HepG2 (cell line): ENCODE data around the gene P2RY6. TPM values are rescaled to one million over a fixed set of nuclear protein-coding genes. Genes with fewer than 3 reads are reported as not detected.

Source experiments
- ATAC-seq: fragments of 200-7000 bp; cut with Tn5 transposase; 3 replicates; pipeline ENCODE4 v1.9.1; 2020; ENCODE audit warnings: mild to moderate bottlenecking, moderate library complexity
- BruUV-seq: library from RNA; stranded (reverse); fragments of 400-500 nt; replicated peaks from 2 replicates; lab custom pipeline; 2021; lab: Mats Ljungman, UMichigan
- CTCF ChIA-PET: fragments of 300-600 bp; formaldehyde crosslinking; extraction: SDS; loops from one replicate; lab custom pipeline; 2021; ENCODE audit warnings: low total read pairs, inconsistent platforms, low intra/inter-chr PET ratio; lab: Yijun Ruan, JAX
- POLR2A ChIA-PET: fragments of 350-600 bp; sonication (Branson Sonifier 250); formaldehyde crosslinking; loops from one replicate; lab custom pipeline; 2020; ENCODE audit warnings: antibody characterized with exemption, inconsistent platforms; lab: Yijun Ruan, JAX
- DNase-seq: peaks from one replicate; pipeline ENCODE4 v3.0.0-alpha.2; 2015; ENCODE audit warnings: low spot score
- FAIRE-seq: peaks from 3 replicates; lab custom pipeline; 2011; peaks lifted over from hg19 to GRCh38; lab: Jason Lieb, UNC
- H2AFZ ChIP-seq: one replicate; pipeline ENCODE4 v1.6.1; 2011; ENCODE audit warnings: low read length, inconsistent platforms
- H3K27ac ChIP-seq: fragments of 300-600 bp; 3 replicates; pipeline ENCODE4 v1.8.0; 2011; ENCODE audit warnings: mixed run types, mild to moderate bottlenecking, mixed read lengths, low read length, inconsistent platforms; ENCODE audit not compliant: insufficient read depth; ENCODE audit errors: extremely low read length
- H3K27me3 ChIP-seq, 2 experiments: fragments of 200-600 bp in 1 of 2; 2 replicates in 1 of 2; 3 replicates in 1 of 2; pipeline versions ENCODE4 v1.6.0 to v1.8.0; 2011; ENCODE audit warnings: low read length in 2 of 2, mild to moderate bottlenecking in 2 of 2, moderate library complexity in 2 of 2, inconsistent platforms in 1 of 2; ENCODE audit not compliant: insufficient read depth in 2 of 2, control insufficient read depth in 1 of 2
- H3K36me3 ChIP-seq, 2 experiments: fragments of 200-600 bp in 1 of 2; replicated peaks in 1 of 2; 2 replicates in 1 of 2; 3 replicates in 1 of 2; pipeline versions ENCODE4 v1.5.1 to v1.8.0; 2011; ENCODE audit warnings: low read length in 2 of 2, inconsistent platforms in 1 of 2; ENCODE audit not compliant: insufficient read depth in 2 of 2, control insufficient read depth in 1 of 2
- H3K4me1 ChIP-seq: 2 replicates; pipeline ENCODE4 v1.5.1; 2012; ENCODE audit warnings: low read length, inconsistent platforms; ENCODE audit not compliant: insufficient read depth
- H3K4me2 ChIP-seq: 2 replicates; pipeline ENCODE4 v1.6.0; 2011; ENCODE audit warnings: low read depth, low read length, inconsistent platforms
- H3K4me3 ChIP-seq, 3 experiments: fragments of 200-600 bp in 1 of 3; sonication (generic), shearing (Covaris generic) in 1 of 3; replicated peaks in 1 of 3; 2 replicates each; pipeline ENCODE4 v1.5.1; 2011 to 2016; ENCODE audit warnings: low read length in 3 of 3, inconsistent platforms in 2 of 3, low read depth in 2 of 3, mild to moderate bottlenecking in 2 of 3, control low read depth in 1 of 3, mixed read lengths in 1 of 3; ENCODE audit not compliant: insufficient read depth in 1 of 3
- H3K79me2 ChIP-seq: one replicate; pipeline ENCODE4 v1.6.1; 2011; ENCODE audit warnings: low read length, inconsistent platforms; ENCODE audit not compliant: insufficient read depth
- H3K9ac ChIP-seq: 2 replicates; pipeline ENCODE4 v1.6.0; 2011; ENCODE audit warnings: mild to moderate bottlenecking, low read depth, low read length, inconsistent platforms; ENCODE audit not compliant: insufficient read depth
- H3K9me3 ChIP-seq: 2 replicates; pipeline ENCODE4 v1.5.1; 2012; ENCODE audit warnings: mild to moderate bottlenecking, low read length
- H4K20me1 ChIP-seq: 2 replicates; pipeline ENCODE4 v1.6.0; 2011; ENCODE audit warnings: inconsistent platforms, mild to moderate bottlenecking, low read length, moderate library complexity; ENCODE audit not compliant: insufficient read depth
- ASH2L ChIP-seq: fragments of 300-600, 200-600 bp; sonication (generic); IDR thresholded peaks from 2 replicates; pipeline ENCODE4 v1.7.0; 2017; ENCODE audit warnings: low read depth, mild to moderate bottlenecking, moderate library complexity, mixed read lengths, low read length; ENCODE audit not compliant: insufficient read length
- ATRX ChIP-seq: sonication (generic); formaldehyde crosslinking; IDR thresholded peaks from 2 replicates; pipeline ENCODE4 v1.4.0; 2020; ENCODE audit warnings: missing genetic modification reagents, borderline replicate concordance
- PRDM4 ChIP-seq: sonication (generic); formaldehyde crosslinking; IDR thresholded peaks from 2 replicates; pipeline ENCODE4 v1.9.0; 2021; ENCODE audit warnings: missing genetic modification reagents, borderline replicate concordance
- THRA ChIP-seq: sonication (generic); formaldehyde crosslinking; IDR thresholded peaks from 2 replicates; pipeline ENCODE4 v1.4.0; 2020; ENCODE audit warnings: missing genetic modification reagents, borderline replicate concordance
- ZNF333 ChIP-seq: sonication (generic); formaldehyde crosslinking; IDR thresholded peaks from 2 replicates; pipeline ENCODE4 v1.4.0; 2020; ENCODE audit warnings: mild to moderate bottlenecking, missing genetic modification reagents, borderline replicate concordance
- ZNF547 ChIP-seq: sonication (generic); formaldehyde crosslinking; IDR thresholded peaks from 2 replicates; pipeline ENCODE4 v1.5.1; 2020; ENCODE audit warnings: mild to moderate bottlenecking, missing genetic modification reagents
- ZNF768 ChIP-seq: sonication (generic); formaldehyde crosslinking; IDR thresholded peaks from 2 replicates; pipeline ENCODE4 v1.4.0; 2020; ENCODE audit warnings: missing genetic modification reagents
- WGBS: methylation state at CpG from one replicate; pipeline ENCODE4 v1.1.6; 2017; ENCODE audit warnings: low lambda C conversion rate; 5-methylcytosine and 5-hydroxymethylcytosine counted together
- in situ Hi-C: cut with HindIII; loops from 2 replicates; pipeline ENCODE4 v1.10.0; 2017; ENCODE audit warnings: low pct_unique_long_range_greater_than_20kb; ENCODE audit not compliant: extremely low pct_ligation_motif_present
- intact Hi-C: fragments of 100-400 bp; cut with micrococcal nuclease; formaldehyde crosslinking; loops from one replicate; pipeline ENCODE4 v1.10.0; 2022; ENCODE audit not compliant: unreplicated experiment
- polyA plus RNA-seq, 8 experiments: library from polyadenylated mRNA; depleted of rRNA in 3 of 8; stranded (reverse) in 7 of 8; unstranded in 1 of 8; fragments of >200 nt; fragmentation: Illumina TruSeq in 4 of 8; extraction: Trizol in 4 of 8; gene quantifications; 2 replicates each; pipeline versions ENCODE4 v1.2.1 to v1.2.3, GENCODE V29; 2011 to 2016; ENCODE audit warnings: low read depth in 4 of 8, missing spikeins in 1 of 8, mixed read lengths in 1 of 8; ENCODE audit not compliant: insufficient read depth in 1 of 8
- total RNA-seq, 5 experiments: library from RNA; depleted of rRNA; stranded (reverse); fragments of >200 nt; fragmentation: Illumina TruSeq; extraction: Trizol; gene quantifications; 2 replicates each; pipeline ENCODE4 v1.2.3, GENCODE V29; 2016; ENCODE audit warnings: low read depth in 1 of 5

P2RY6 gene
- total and polyA plus RNA-seq, 2 of the 13 experiments (the other 11 are each of a cell fraction or from before 2014, with no cell fraction given) = 0.09 to 0.29 TPM

- Histone ChIP-seq H3K36me3 (no peaks in the 10 kb centered on the region), H3K4me1 (peaks cover 36% of the 10 kb centered on the region), H2AFZ (no peak overlapping the region), H3K27me3 (no peaks in the 10 kb centered on the region; a peak in 2 of 5 replicates), H4K20me1 (no peaks in the 10 kb centered on the region), H3K4me3 (no peak overlapping the region), H3K9me3 (no peaks in the 10 kb centered on the region), H3K9ac (no peak overlapping the region), H3K27ac (no peak overlapping the region), H3K4me2 (no peak overlapping the region), H3K79me2 (no peaks in the 10 kb centered on the region)
- TF ChIP-seq ATRX (CRISPR knock-in tag) (no peak), ZNF768 (CRISPR knock-in tag) (no peak), ZNF333 (CRISPR knock-in tag) (no peak), ASH2L (no peak), PRDM4 (no peak), THRA (CRISPR knock-in tag) (no peak), ZNF547 (CRISPR knock-in tag) (no peak)
- BruUV-seq = no TSS peak
- ATAC-seq = no peak
- ChIA-PET CTCF (interaction anchor here (2.2 to 3.6 kb wide), 2 partner anchors 48 to 55 kb away, joined by 19 to 39 read pairs; no protein-coding TSS in a partner anchor), POLR2A (no interaction called here)
- no peak for DNase-seq
- intact Hi-C loops (no loop called here), in situ Hi-C loops (loop anchor here (5.0 kb wide), 1 partner anchor 46 kb away; no protein-coding TSS in a partner anchor)
- no peak for FAIRE-seq
- 67% methylated on average over 4 of the region's 4 CpGs for WGBS
These were observed 30.8 kb upstream of the P2RY6 start for GRCh38 chr11:73241300-73241699.
